ENCODE results near the gene NLGN1. TPM values are rescaled to one million over a fixed set of nuclear protein-coding genes. Genes with fewer than 3 reads are reported as not detected.

NLGN1 gene
- total RNA-seq, 1 donor from 2014 or later = not detected

DNA sequence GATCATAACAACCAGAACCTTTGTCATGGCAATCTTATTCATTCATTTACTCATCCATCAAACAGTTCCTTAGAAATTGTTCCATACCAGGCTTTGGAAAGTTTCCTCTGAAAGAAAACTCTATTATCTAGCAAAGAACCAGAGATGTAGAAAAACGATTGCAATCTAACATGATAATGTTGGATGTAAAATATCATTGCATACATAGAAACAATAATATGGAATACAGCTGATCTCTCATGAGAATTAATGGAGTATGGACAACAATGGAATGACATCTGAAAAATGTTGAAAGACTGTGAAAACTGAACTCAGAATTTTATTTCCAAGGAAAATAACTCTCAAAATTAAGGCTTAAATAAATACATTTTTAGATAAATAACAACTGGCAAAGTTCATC lies 665.4 kb downstream of the NLGN1 start:
- CTCF ChIA-PET = no interaction called here

DNA sequence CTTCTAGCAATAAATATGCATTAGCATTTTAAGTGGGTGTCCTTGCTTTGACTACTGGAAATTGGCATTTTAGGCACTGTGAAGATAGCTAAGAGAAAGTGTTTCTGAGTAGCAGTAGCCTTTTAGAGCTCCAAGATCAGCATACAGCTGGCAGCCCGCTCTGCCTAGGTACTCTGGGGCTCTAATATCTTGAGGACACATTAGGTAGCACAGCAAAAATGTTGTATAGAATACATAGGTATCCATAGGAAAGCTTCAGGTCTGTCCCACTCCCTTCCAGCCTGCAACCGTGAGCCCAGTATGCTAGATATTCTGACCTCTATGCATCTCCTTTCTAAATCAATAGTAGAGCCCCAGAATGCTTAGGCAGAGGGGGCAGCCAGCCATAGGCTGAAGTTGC lies 670.5 kb downstream of the NLGN1 start:
- POLR2A ChIA-PET = no interaction called here
- Mint-ChIP-seq H3K27ac (no peak overlapping the region), H3K36me3 (ENCODE audit: low read depth) (no peaks in the 10 kb centered on the region), H3K4me1 (no peaks in the 10 kb centered on the region), H3K27me3 (no peaks in the 10 kb centered on the region), H3K4me3 (no peak overlapping the region), H3K9me3 (peaks cover under 1% of the 10 kb centered on the region)
- CTCF ChIA-PET = no interaction called here
- intact Hi-C loops (cut with micrococcal nuclease) = no loop called here
- TF ChIP-seq, protein P1, sequence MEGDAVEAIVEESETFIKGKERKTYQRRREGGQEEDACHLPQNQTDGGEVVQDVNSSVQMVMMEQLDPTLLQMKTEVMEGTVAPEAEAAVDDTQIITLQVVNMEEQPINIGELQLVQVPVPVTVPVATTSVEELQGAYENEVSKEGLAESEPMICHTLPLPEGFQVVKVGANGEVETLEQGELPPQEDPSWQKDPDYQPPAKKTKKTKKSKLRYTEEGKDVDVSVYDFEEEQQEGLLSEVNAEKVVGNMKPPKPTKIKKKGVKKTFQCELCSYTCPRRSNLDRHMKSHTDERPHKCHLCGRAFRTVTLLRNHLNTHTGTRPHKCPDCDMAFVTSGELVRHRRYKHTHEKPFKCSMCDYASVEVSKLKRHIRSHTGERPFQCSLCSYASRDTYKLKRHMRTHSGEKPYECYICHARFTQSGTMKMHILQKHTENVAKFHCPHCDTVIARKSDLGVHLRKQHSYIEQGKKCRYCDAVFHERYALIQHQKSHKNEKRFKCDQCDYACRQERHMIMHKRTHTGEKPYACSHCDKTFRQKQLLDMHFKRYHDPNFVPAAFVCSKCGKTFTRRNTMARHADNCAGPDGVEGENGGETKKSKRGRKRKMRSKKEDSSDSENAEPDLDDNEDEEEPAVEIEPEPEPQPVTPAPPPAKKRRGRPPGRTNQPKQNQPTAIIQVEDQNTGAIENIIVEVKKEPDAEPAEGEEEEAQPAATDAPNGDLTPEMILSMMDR (IDR thresholded peaks at IDR 0.05) = no peak
- DNase-seq (no peak), ATAC-seq (ENCODE audit: low read depth) (no peak)

More for the DNA sequence above, 665.4 kb downstream of the NLGN1 start:
- H3K27ac Mint-ChIP-seq = no peak overlapping the region
- H3K4me1 Mint-ChIP-seq = no peaks in the 10 kb centered on the region
- POLR2A ChIA-PET = no interaction called here
- H3K36me3 Mint-ChIP-seq (ENCODE audit: low read depth) = no peaks in the 10 kb centered on the region
- peaks cover 4% of the 10 kb centered on the region for H3K9me3 Mint-ChIP-seq
- TF ChIP-seq, protein P1 (IDR thresholded peaks at IDR 0.05) = no peak
- no peak for DNase-seq
- ATAC-seq (ENCODE audit: low read depth) = no peak
- H3K4me3 Mint-ChIP-seq = no peak overlapping the region
- intact Hi-C loops (cut with micrococcal nuclease) = no loop called here
- no peaks in the 10 kb centered on the region for H3K27me3 Mint-ChIP-seq

DNA sequence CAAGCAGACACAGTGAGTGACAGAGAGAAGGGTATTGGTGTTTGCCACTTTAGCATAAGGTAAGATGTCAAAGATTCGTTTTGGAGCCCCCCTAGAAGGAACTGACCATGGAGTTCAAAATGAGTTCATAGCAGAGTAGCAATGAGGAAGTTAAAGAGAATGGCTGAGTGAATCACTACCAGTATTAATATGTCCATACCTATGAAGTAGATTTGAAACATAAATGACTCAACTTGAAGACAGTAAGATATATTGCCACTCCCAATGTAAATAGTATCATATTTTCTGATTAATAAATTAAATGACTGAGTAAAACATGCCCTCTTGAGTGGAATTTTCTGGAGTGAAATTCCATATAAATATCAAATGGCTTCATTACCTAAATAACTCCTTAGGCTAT lies 675.1 kb downstream of the NLGN1 start:
- ATAC-seq (ENCODE audit: low read depth) (no peak), DNase-seq (no peak)
- no peaks in the 10 kb centered on the region for H3K4me1 Mint-ChIP-seq
- no peak overlapping the region for H3K4me3 Mint-ChIP-seq
- no peak overlapping the region for H3K27ac Mint-ChIP-seq
- TF ChIP-seq, protein P1 (IDR thresholded peaks at IDR 0.05) = no peak
- H3K27me3 Mint-ChIP-seq = no peaks in the 10 kb centered on the region
- intact Hi-C loops (cut with micrococcal nuclease) = no loop called here
- H3K36me3 Mint-ChIP-seq (ENCODE audit: low read depth) = no peaks in the 10 kb centered on the region
- POLR2A ChIA-PET = no interaction called here
- H3K9me3 Mint-ChIP-seq = no peaks in the 10 kb centered on the region
- CTCF ChIA-PET = no interaction called here

DNA sequence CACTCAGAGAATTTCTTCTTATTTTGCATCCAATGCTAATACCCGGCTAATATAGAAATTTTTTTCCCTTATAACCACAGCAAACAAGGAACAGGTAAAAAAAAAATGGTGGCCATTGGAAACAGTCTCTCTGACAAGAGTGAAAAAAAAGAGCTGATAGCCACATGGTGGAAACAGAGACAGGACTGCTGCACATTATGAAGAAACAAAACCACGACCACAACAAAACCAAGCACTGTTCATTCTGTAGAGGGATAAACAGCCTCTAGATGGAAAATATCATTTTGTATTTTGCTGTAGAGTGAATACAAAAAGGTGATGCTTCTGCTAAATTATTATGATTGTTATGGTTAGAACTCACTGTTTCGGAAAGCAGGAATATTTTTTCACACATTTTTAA lies 686.2 kb downstream of the NLGN1 start:
- H3K27me3 Mint-ChIP-seq = no peaks in the 10 kb centered on the region
- peaks cover 2% of the 10 kb centered on the region for H3K9me3 Mint-ChIP-seq
- H3K4me1 Mint-ChIP-seq = no peaks in the 10 kb centered on the region
- CTCF ChIA-PET = no interaction called here
- no peaks in the 10 kb centered on the region for H3K36me3 Mint-ChIP-seq (ENCODE audit: low read depth)
- intact Hi-C loops (cut with micrococcal nuclease) = no loop called here
- H3K4me3 Mint-ChIP-seq = no peak overlapping the region
- ATAC-seq (ENCODE audit: low read depth) = no peak
- DNase-seq = no peak
- TF ChIP-seq, protein P1 (IDR thresholded peaks at IDR 0.05) = no peak
- POLR2A ChIA-PET = no interaction called here
- H3K27ac Mint-ChIP-seq = no peak overlapping the region

DNA sequence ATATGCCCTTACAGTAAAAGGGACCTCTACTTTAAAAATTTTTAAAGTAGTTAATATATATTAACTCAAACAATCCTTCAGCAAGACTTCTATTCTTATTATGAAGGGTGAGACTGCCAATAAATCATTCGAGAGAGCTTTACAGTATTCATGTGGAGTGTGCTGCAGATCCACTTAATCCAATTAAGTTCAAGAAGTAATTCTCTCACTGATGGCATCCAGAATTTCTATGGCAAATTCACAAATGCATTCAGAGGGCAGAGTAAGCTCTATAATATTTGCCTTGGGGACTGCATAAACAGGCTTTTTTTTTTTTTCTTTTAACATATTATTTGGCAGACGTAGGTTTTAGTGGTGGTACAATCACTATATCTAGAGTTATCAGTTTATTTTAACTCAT lies 692.0 kb downstream of the NLGN1 start:
- POLR2A ChIA-PET = no interaction called here
- Mint-ChIP-seq H3K4me3 (no peak overlapping the region), H3K4me1 (no peaks in the 10 kb centered on the region), H3K36me3 (ENCODE audit: low read depth) (no peaks in the 10 kb centered on the region), H3K27me3 (no peaks in the 10 kb centered on the region), H3K9me3 (no peaks in the 10 kb centered on the region), H3K27ac (no peak overlapping the region)
- TF ChIP-seq, protein P1 (IDR thresholded peaks at IDR 0.05) = no peak
- CTCF ChIA-PET = no interaction called here
- intact Hi-C loops (cut with micrococcal nuclease) = no loop called here
- no peak for DNase-seq
- no peak for ATAC-seq (ENCODE audit: low read depth)

All from activated B cell treated with CpG ODN at 0.5 μM for 24 hours (primary cell).